Activated CD4-positive, CD25-positive, alpha-beta regulatory T cell treated with anti-CD3 and anti-CD28 coated beads, Interleukin-2, amount 50 U/mL, for 16 hours (primary cell): ENCODE data around the gene GPRIN2.
"Not testable (repeated sequence)": the region's sequence is repeated elsewhere in the genome, so short reads cannot be mapped to it uniquely, and the experiment has no call there.

Experiments used
- DNase-seq: peaks from one replicate; pipeline ENCODE4 v3.0.0-alpha.2; 2020; ENCODE audit warnings: low read depth, low spot score

GPRIN2 gene

GRCh38 chr10:46567151-46567550 lies 10.7 kb upstream of the GPRIN2 start:
- DNase-seq, result not testable (repeated sequence)

GRCh38 chr10:46565591-46566332 lies 9.3 kb upstream of the GPRIN2 start:
- not testable (repeated sequence) for DNase-seq

- DNase-seq, result no peak
These were observed 4.5 kb upstream of the GPRIN2 start for GRCh38 chr10:46560952-46561351.

GRCh38 chr10:46560381-46560780 lies 3.9 kb upstream of the GPRIN2 start:
- no peak for DNase-seq

- DNase-seq, result no peak
These were observed 2.8 kb upstream of the GPRIN2 start for GRCh38 chr10:46559231-46559671.

GRCh38 chr10:46558392-46559185 lies 2.1 kb upstream of the GPRIN2 start:
- DNase-seq, result no peak

- DNase-seq, result no peak
These were observed 1.6 kb upstream of the GPRIN2 start for GRCh38 chr10:46558122-46558391.

GRCh38 chr10:46557319-46558121 lies 1.1 kb upstream of the GPRIN2 start:
- DNase-seq, result no peak

GRCh38 chr10:46555713-46556514 lies 544 bp downstream of the GPRIN2 start:
- no peak for DNase-seq

GRCh38 chr10:46555366-46555712 lies 1.1 kb downstream of the GPRIN2 start:
- DNase-seq, result no peak

GRCh38 chr10:46554166-46554781 lies 2.2 kb downstream of the GPRIN2 start:
- no peak for DNase-seq

GRCh38 chr10:46553238-46554049 lies 3.0 kb downstream of the GPRIN2 start:
- no peak for DNase-seq

GRCh38 chr10:46552526-46553237 lies 3.8 kb downstream of the GPRIN2 start:
- no peak for DNase-seq

- no peak for DNase-seq
These were observed 4.5 kb downstream of the GPRIN2 start for GRCh38 chr10:46551701-46552525.

GRCh38 chr10:46550795-46551700 lies 5.4 kb downstream of the GPRIN2 start:
- DNase-seq, result no peak

GRCh38 chr10:46550076-46550790 lies 6.2 kb downstream of the GPRIN2 start:
- no peak for DNase-seq
